ENCODE measurements around the gene DSG4.

The DSG4 gene

DNA sequence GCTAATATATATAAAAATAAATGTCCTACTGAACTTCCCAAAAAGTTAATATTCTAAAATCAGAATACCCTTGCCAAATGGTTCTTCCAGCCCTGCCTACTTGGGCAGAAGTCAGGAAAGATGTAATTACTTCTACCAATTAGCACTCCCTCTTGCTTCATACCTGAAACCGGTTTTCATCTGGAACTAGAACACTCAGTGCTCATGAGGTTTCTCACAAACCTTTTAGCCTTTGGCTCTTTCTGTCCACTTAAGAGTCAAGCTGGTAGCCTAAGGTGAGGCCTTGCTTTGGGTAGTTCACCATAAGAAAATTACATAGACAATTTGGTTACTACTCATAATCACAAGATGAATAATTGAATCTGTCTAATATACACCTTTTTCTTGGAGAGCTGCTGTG lies 75.0 kb downstream of the DSG4 start:
- Histone ChIP-seq H2AFZ (ENCODE audit: low read length) (no peak overlapping the region), H3K27ac (ENCODE audit: low read length) (no peak overlapping the region)
- no peak for DNase-seq

DNA sequence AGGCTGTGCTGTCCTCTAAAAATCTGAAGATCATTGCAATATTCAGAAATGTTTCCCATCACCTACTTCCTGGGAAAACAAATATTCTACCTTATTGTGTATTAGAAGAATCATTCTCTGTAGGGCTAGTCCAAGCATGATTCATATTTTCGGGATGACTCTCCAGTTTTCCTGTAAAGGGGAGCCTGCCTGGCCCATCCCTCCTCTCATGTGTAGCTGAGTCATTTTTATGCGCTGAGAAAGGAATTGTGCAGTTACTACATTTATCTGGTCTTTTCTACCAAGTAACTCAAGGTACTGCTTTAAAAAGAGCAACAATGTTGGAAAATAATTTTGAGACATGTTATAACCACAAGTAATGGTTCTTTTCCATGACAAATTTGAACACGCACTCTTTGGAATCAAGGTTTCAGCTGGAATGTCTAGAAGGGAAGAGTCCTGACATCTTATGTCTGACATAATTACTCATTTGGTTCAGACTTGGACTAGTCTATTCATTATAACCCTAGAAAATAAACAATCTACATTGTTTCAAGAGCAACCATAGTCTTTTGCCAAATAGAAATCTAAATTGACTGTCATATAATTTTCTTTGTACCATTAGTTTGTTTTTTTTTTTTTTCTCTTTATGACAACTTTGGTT lies 77.6 kb downstream of the DSG4 start:
- Histone ChIP-seq H3K36me3 (replicated peaks; ENCODE audit: insufficient read depth, low read length) (no peaks in the 10 kb centered on the region), H3F3A (ENCODE audit: insufficient read depth, low read length) (no peaks in the 10 kb centered on the region), H2AFZ (ENCODE audit: low read length) (no peak overlapping the region), H3K4me2 (ENCODE audit: low read depth, low read length) (no peak overlapping the region), H3K27ac (ENCODE audit: low read length) (no peak overlapping the region), H3K4me1 (ENCODE audit: low read length) (no peaks in the 10 kb centered on the region), H3K79me2 (ENCODE audit: low read length) (no peaks in the 10 kb centered on the region), H4K20me1 (ENCODE audit: insufficient read depth, low read length) (no peaks in the 10 kb centered on the region), H3K9me2 (replicated peaks; ENCODE audit: insufficient read depth, low read length) (no peaks in the 10 kb centered on the region), H3K27me3 (replicated peaks; ENCODE audit: insufficient read depth, low read length) (no peaks in the 10 kb centered on the region), H3K4me3 (ENCODE audit: low read length) (no peak overlapping the region), H3K9ac (ENCODE audit: low read length) (no peak overlapping the region), H3K9me3 (replicated peaks; ENCODE audit: insufficient read depth, low read length) (no peaks in the 10 kb centered on the region)
- TF ChIP-seq, protein P1, sequence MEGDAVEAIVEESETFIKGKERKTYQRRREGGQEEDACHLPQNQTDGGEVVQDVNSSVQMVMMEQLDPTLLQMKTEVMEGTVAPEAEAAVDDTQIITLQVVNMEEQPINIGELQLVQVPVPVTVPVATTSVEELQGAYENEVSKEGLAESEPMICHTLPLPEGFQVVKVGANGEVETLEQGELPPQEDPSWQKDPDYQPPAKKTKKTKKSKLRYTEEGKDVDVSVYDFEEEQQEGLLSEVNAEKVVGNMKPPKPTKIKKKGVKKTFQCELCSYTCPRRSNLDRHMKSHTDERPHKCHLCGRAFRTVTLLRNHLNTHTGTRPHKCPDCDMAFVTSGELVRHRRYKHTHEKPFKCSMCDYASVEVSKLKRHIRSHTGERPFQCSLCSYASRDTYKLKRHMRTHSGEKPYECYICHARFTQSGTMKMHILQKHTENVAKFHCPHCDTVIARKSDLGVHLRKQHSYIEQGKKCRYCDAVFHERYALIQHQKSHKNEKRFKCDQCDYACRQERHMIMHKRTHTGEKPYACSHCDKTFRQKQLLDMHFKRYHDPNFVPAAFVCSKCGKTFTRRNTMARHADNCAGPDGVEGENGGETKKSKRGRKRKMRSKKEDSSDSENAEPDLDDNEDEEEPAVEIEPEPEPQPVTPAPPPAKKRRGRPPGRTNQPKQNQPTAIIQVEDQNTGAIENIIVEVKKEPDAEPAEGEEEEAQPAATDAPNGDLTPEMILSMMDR (IDR thresholded peaks at IDR 0.05; ENCODE audit: low read length), result no peak
- TF ChIP-seq EZH2phosphoT487 (IDR thresholded peaks at IDR 0.05; ENCODE audit: low read length) (no peak), EZH2 (optimal IDR thresholded peaks at IDR 0.05; ENCODE audit: low read depth, low read length) (no peak)
- no peak for DNase-seq

More for the DNA sequence above, 75.0 kb downstream of the DSG4 start:
- no peaks in the 10 kb centered on the region for H3F3A ChIP-seq (ENCODE audit: insufficient read depth, low read length)
- no peaks in the 10 kb centered on the region for H3K4me1 ChIP-seq (ENCODE audit: low read length)
- H3K4me3 ChIP-seq (ENCODE audit: low read length), result no peak overlapping the region
- H3K9me3 ChIP-seq (replicated peaks; ENCODE audit: insufficient read depth, low read length), result no peaks in the 10 kb centered on the region
- H3K4me2 ChIP-seq (ENCODE audit: low read depth, low read length), result no peak overlapping the region
- H3K27me3 ChIP-seq (replicated peaks; ENCODE audit: insufficient read depth, low read length), result no peaks in the 10 kb centered on the region
- H3K79me2 ChIP-seq (ENCODE audit: low read length), result no peaks in the 10 kb centered on the region
- H3K9me2 ChIP-seq (replicated peaks; ENCODE audit: insufficient read depth, low read length), result no peaks in the 10 kb centered on the region
- TF ChIP-seq EZH2phosphoT487 (IDR thresholded peaks at IDR 0.05; ENCODE audit: low read length), result no peak
- TF ChIP-seq EZH2 (optimal IDR thresholded peaks at IDR 0.05; ENCODE audit: low read depth, low read length), result no peak
- TF ChIP-seq, protein P1 (IDR thresholded peaks at IDR 0.05; ENCODE audit: low read length), result no peak
- H4K20me1 ChIP-seq (ENCODE audit: insufficient read depth, low read length), result no peaks in the 10 kb centered on the region
- H3K9ac ChIP-seq (ENCODE audit: low read length), result no peak overlapping the region
- no peaks in the 10 kb centered on the region for H3K36me3 ChIP-seq (replicated peaks; ENCODE audit: insufficient read depth, low read length)
